T-helper 17 cell (primary cell): ENCODE data around the gene ECSIT. TPM values are rescaled to one million over a fixed set of nuclear protein-coding genes. Genes with fewer than 3 reads are reported as not detected.

ENCODE experiments used
- ATAC-seq: fragments of 150-1000 bp; cut with Tn5 transposase; 2 replicates; pipeline ENCODE4 v1.10.0; 2021; ENCODE audit warnings: mild to moderate bottlenecking, moderate library complexity
- DNase-seq, 3 donors: peaks; one replicate each; pipeline versions ENCODE4 v3.0.0 to v3.0.0-alpha.2; 2020 to 2021
- H3K9me3 ChIP-seq: one replicate; pipeline ENCODE4 v1.7.0; 2013; ENCODE audit warnings: low read length, mild to moderate bottlenecking; ENCODE audit not compliant: control insufficient read depth, poor library complexity, severe bottlenecking
- H3K27ac Mint-ChIP-seq: one replicate; pipeline ENCODE4 v1.8.0; 2022; ENCODE audit warnings: mild to moderate bottlenecking, moderate library complexity, mixed read lengths
- H3K27me3 Mint-ChIP-seq: one replicate; pipeline ENCODE4 v1.8.0; 2022; ENCODE audit warnings: mixed read lengths
- H3K36me3 Mint-ChIP-seq: one replicate; pipeline ENCODE4 v1.8.0; 2022; ENCODE audit warnings: low read depth, mixed read lengths
- H3K4me1 Mint-ChIP-seq: one replicate; pipeline ENCODE4 v1.8.0; 2022; ENCODE audit warnings: mild to moderate bottlenecking, mixed read lengths
- H3K4me3 Mint-ChIP-seq: one replicate; pipeline ENCODE4 v1.8.0; 2022; ENCODE audit warnings: mild to moderate bottlenecking, moderate library complexity, mixed read lengths
- total RNA-seq, 4 donors: library from RNA in 2 of 4; stranded (reverse) in 2 of 4; gene quantifications; one replicate each; pipeline ENCODE4 v1.2.3 and lab custom pipeline; 2022 to 2026

ECSIT gene
- total RNA-seq, 2 donors from 2014 or later = 22.6 to 23.9 TPM

GRCh38 chr19:11539495-11540365, 10.8 kb upstream of the ECSIT start:
- ATAC-seq = no peak
- no peak for DNase-seq

GRCh38 chr19:11538232-11539036, 9.5 kb upstream of the ECSIT start, which contains the start of gene CNN1:
CNN1 (plus strand) TSS chr19:11538851; CDS start chr19:11538928, 77 bp downstream.
- H3K4me3 Mint-ChIP-seq = peak within 1 kb of the TSS; percentile 50
- no peak within 1 kb of the TSS for H3K27ac Mint-ChIP-seq
- H3K4me1 Mint-ChIP-seq = peaks cover 9% of the 10 kb centered on the region
- peaks cover 24% of the 10 kb centered on the region for H3K27me3 Mint-ChIP-seq
- ATAC-seq (no peak), DNase-seq (no peak)
- peaks cover 2% of the 10 kb centered on the region for H3K36me3 Mint-ChIP-seq
- H3K9me3 ChIP-seq = no peaks in the 10 kb centered on the region

More at GRCh38 chr19:11539495-11540365, 10.8 kb upstream of the ECSIT start:
- H3K27me3 Mint-ChIP-seq = peaks cover 32% of the 10 kb centered on the region
- H3K4me3 Mint-ChIP-seq = no peak overlapping the region
- peaks cover 2% of the 10 kb centered on the region for H3K36me3 Mint-ChIP-seq
- no peaks in the 10 kb centered on the region for H3K9me3 ChIP-seq
- peaks cover 6% of the 10 kb centered on the region for H3K4me1 Mint-ChIP-seq
- no peak overlapping the region for H3K27ac Mint-ChIP-seq

- DNase-seq = peak; percentile 73 to 81 (median 76)
- H3K9me3 ChIP-seq = no peaks in the 10 kb centered on the region
- peaks cover 16% of the 10 kb centered on the region for H3K27me3 Mint-ChIP-seq
- H3K4me3 Mint-ChIP-seq = peak overlapping the region; percentile 52
- H3K36me3 Mint-ChIP-seq = no peaks in the 10 kb centered on the region
- peak overlapping the region; percentile 89 for H3K27ac Mint-ChIP-seq
- H3K4me1 Mint-ChIP-seq = peaks cover 9% of the 10 kb centered on the region
- ATAC-seq = peak; percentile 92
Observed at GRCh38 chr19:11535792-11536595, 7.1 kb upstream of the ECSIT start.

- Mint-ChIP-seq H3K27me3 (peaks cover 11% of the 10 kb centered on the region), H3K27ac (peak overlapping the region; percentile 89), H3K4me3 (peak overlapping the region; percentile 52), H3K36me3 (no peaks in the 10 kb centered on the region), H3K4me1 (peaks cover 9% of the 10 kb centered on the region)
- ATAC-seq = no peak
- DNase-seq = no peak
- no peaks in the 10 kb centered on the region for H3K9me3 ChIP-seq
Observed at GRCh38 chr19:11534948-11535347, 6.0 kb upstream of the ECSIT start.

- peak overlapping the region; percentile 25 for H3K4me3 Mint-ChIP-seq
Observed at GRCh38 chr19:11534538-11534937, 5.6 kb upstream of the ECSIT start.

GRCh38 chr19:11530432-11530831, 1.5 kb upstream of the ECSIT start:
- no peak for ATAC-seq
- H3K4me1 Mint-ChIP-seq = peaks cover 18% of the 10 kb centered on the region
- no peaks in the 10 kb centered on the region for H3K9me3 ChIP-seq
- no peak overlapping the region for H3K27ac Mint-ChIP-seq
- DNase-seq = no peak
- no peaks in the 10 kb centered on the region for H3K27me3 Mint-ChIP-seq
- no peak overlapping the region for H3K4me3 Mint-ChIP-seq
- H3K36me3 Mint-ChIP-seq = peaks cover 3% of the 10 kb centered on the region

More at GRCh38 chr19:11534538-11534937, 5.6 kb upstream of the ECSIT start:
- no peaks in the 10 kb centered on the region for H3K36me3 Mint-ChIP-seq
- DNase-seq (no peak), ATAC-seq (no peak)
- peak overlapping the region; percentile 89 for H3K27ac Mint-ChIP-seq
- H3K27me3 Mint-ChIP-seq = peaks cover 11% of the 10 kb centered on the region
- H3K4me1 Mint-ChIP-seq = peaks cover 9% of the 10 kb centered on the region
- H3K9me3 ChIP-seq = no peaks in the 10 kb centered on the region

- H3K27ac Mint-ChIP-seq = no peak overlapping the region
- peaks cover 2% of the 10 kb centered on the region for H3K4me1 Mint-ChIP-seq
- ATAC-seq (no peak), DNase-seq (no peak)
- no peaks in the 10 kb centered on the region for H3K9me3 ChIP-seq
- no peaks in the 10 kb centered on the region for H3K36me3 Mint-ChIP-seq
- H3K4me3 Mint-ChIP-seq = no peak overlapping the region
- H3K27me3 Mint-ChIP-seq = no peaks in the 10 kb centered on the region
Observed at GRCh38 chr19:11519138-11519537, 9.8 kb downstream of the ECSIT start.

- Mint-ChIP-seq H3K4me3 (no peak overlapping the region), H3K4me1 (peaks cover 2% of the 10 kb centered on the region), H3K27me3 (no peaks in the 10 kb centered on the region), H3K36me3 (peaks cover 7% of the 10 kb centered on the region), H3K27ac (no peak overlapping the region)
- H3K9me3 ChIP-seq = no peaks in the 10 kb centered on the region
- DNase-seq (no peak), ATAC-seq (no peak)
Observed at GRCh38 chr19:11513946-11514345, 15.0 kb downstream of the ECSIT start.

GRCh38 chr19:11510444-11510843, 18.5 kb downstream of the ECSIT start:
- Mint-ChIP-seq H3K27me3 (no peaks in the 10 kb centered on the region), H3K36me3 (peaks cover 7% of the 10 kb centered on the region), H3K27ac (no peak overlapping the region), H3K4me3 (no peak overlapping the region), H3K4me1 (peaks cover 5% of the 10 kb centered on the region)
- DNase-seq (no peak), ATAC-seq (no peak)
- no peaks in the 10 kb centered on the region for H3K9me3 ChIP-seq

GRCh38 chr19:11507370-11508078, 21.4 kb downstream of the ECSIT start:
- no peak for ATAC-seq
- H3K4me1 Mint-ChIP-seq = peaks cover 14% of the 10 kb centered on the region
- H3K4me3 Mint-ChIP-seq = peak overlapping the region; percentile 5
- peak overlapping the region; percentile 39 for H3K27ac Mint-ChIP-seq
- H3K36me3 Mint-ChIP-seq = peaks cover 3% of the 10 kb centered on the region
- H3K9me3 ChIP-seq = no peaks in the 10 kb centered on the region
- DNase-seq = no peak
- no peaks in the 10 kb centered on the region for H3K27me3 Mint-ChIP-seq

- DNase-seq = no peak
- peaks cover 14% of the 10 kb centered on the region for H3K4me1 Mint-ChIP-seq
- peaks cover 3% of the 10 kb centered on the region for H3K36me3 Mint-ChIP-seq
- no peaks in the 10 kb centered on the region for H3K27me3 Mint-ChIP-seq
- ATAC-seq = no peak
- peak overlapping the region; percentile 93 for H3K4me3 Mint-ChIP-seq
- H3K27ac Mint-ChIP-seq = peak overlapping the region; percentile 39
- no peaks in the 10 kb centered on the region for H3K9me3 ChIP-seq
Observed at GRCh38 chr19:11506967-11507366, 22.0 kb downstream of the ECSIT start.

- Mint-ChIP-seq H3K4me3 (peak overlapping the region; percentile 93), H3K4me1 (peaks cover 19% of the 10 kb centered on the region), H3K27ac (peak overlapping the region; percentile 93), H3K36me3 (peaks cover 5% of the 10 kb centered on the region), H3K27me3 (no peaks in the 10 kb centered on the region)
- no peak for DNase-seq
- peak; percentile 11 for ATAC-seq
- H3K9me3 ChIP-seq = no peaks in the 10 kb centered on the region
Observed at GRCh38 chr19:11506101-11506555, 22.8 kb downstream of the ECSIT start.
